A204.1 (cell line): ENCODE measurements around the gene IPO11.
"Not testable (repeated sequence)": the region's sequence is repeated elsewhere in the genome, so short reads cannot be mapped to it uniquely, and the experiment has no call there.

Source experiments
- FAIRE-seq: peaks from 2 replicates; lab custom pipeline; 2012; peaks lifted over from hg19 to GRCh38; lab: Jason Lieb, UNC

The IPO11 gene

DNA sequence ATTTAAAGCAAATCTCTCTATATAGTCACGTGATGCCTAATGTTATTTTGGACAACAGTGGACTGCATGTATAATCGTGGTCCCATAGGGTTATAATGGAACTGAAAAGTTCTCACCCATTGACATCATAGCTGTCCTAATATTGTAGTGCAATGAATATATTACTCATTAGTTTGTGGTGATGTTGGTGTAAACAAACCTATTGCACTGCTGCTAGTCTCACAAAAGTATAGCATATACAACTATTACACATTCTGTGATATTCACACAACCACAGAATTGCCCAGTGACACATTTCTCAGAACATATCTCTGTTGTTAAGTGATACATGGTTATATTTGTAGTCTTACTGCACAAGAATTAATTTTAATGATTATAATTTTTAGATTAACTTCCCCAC, 37.7 kb downstream of the IPO11 start:
- FAIRE-seq, result no peak

GRCh38 chr5:62457071-62457470, 44.5 kb downstream of the IPO11 start:
- FAIRE-seq, result no peak

GRCh38 chr5:62460578-62460983, 48.0 kb downstream of the IPO11 start:
- FAIRE-seq, result peak; percentile 93

GRCh38 chr5:62461561-62461960, 49.0 kb downstream of the IPO11 start:
- no peak for FAIRE-seq

DNA sequence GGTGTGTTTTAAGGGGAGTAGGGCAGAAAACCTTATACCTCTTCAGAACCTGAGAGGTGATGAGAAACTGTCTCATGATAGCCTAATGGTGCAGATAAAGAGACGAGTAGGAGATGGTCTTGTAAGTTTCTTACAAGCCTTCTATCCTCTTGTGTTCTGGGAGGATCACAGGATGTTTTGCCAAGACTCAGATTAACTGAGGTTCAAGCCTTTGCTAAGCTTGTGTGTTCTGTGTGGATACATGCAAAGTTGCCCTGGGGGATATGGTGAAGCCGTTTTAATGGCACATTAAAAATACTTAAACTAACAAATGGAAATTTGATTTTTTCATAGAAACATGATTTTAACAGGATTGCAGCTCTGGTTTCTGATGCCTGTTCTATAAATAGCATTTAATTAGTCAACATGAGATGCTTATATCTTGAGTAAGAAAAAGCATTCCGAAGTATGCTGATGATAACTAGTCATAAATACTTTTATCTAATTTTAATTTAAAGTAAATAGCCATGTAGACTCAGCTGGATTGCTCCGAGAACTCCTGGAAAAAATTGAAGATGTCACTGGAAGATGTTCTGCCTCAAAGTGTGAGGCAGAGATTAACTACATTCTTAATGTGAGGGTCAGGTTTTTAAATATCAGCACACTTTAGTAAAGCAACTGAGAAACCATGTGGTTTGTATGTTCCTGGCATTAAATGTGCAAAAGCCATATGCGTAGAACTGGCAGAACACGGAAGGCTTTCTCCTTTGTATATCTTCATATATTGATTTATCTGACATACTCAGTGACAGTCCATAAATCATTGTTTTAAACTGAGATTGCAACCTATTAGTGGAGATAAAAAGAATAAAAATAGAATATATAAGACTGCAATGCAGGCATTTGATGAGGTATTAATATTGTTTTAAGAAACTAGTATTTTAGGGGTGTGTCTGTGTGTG, 53.7 kb downstream of the IPO11 start:
- FAIRE-seq, result no peak

DNA sequence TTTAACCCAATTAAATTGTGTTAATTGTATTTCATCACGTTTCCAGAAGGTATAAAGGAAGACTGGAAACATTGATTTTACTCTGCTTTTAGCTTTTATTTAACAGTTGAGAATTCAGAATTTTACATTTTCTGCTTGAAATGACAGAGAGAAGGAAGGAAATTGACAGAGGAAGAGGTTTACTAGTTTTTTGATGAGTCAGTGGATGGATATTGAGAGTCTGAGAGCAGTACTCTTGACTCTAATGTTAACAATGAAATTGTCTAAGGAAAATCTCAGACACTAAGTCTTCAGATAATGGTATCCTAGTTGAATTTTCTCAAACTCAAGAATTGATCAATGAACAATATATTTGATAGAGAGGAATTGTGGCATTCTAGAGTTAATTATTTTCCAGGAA, 60.6 kb downstream of the IPO11 start:
- FAIRE-seq, result no peak

DNA sequence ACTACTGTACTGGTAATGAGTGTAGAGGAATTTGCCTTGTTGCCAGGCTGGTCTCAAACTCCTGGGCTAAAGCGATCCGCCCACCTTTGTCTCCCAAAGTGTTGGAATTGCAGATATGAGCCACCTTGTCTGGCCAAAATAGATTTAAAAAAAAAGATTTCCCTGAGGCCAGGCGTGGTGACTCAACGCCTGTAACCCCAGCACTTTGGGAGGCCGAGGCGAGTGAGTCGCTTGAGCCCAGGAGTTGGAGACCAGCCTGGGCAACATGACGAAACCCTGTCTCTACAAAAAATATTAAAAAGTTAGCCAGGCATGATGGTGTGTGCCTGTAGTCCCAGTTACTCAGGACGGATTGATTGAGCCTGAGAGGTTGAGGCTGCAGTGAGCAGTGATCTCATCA, 62.5 kb downstream of the IPO11 start:
- no peak for FAIRE-seq

- peak; percentile 41 for FAIRE-seq
Measured at GRCh38 chr5:62477801-62478200, 65.2 kb downstream of the IPO11 start.

GRCh38 chr5:62483556-62483955, 71.0 kb downstream of the IPO11 start:
- no peak for FAIRE-seq

- FAIRE-seq, result peak; percentile 83
Measured at GRCh38 chr5:62486672-62487071, 74.1 kb downstream of the IPO11 start.

GRCh38 chr5:62488531-62488930, 76.0 kb downstream of the IPO11 start:
- FAIRE-seq, result no peak

- no peak for FAIRE-seq
Measured at GRCh38 chr5:62489471-62489870, 76.9 kb downstream of the IPO11 start.

DNA sequence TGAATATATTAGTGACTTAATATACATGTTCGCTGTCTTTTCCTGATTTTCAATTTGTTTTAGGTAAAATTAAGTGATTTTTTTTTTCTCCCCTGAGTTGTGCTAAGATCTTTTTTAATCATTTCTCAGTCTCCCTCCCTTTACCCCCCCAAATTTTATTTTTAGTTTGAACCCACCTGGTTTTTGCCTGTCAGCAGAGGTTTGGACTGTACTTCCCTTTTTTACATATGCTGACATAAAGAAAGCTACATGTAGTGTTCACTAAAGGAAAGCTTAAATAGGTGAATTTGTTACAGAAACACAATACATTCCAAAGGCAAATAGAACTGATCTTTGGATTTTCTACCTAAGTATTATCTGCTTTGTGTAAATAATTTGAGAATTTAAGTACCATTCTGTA, 82.2 kb downstream of the IPO11 start:
- no peak for FAIRE-seq

GRCh38 chr5:62496876-62497275, 84.3 kb downstream of the IPO11 start:
- FAIRE-seq, result no peak

- FAIRE-seq, result no peak
Measured at GRCh38 chr5:62498961-62499360, 86.4 kb downstream of the IPO11 start.

DNA sequence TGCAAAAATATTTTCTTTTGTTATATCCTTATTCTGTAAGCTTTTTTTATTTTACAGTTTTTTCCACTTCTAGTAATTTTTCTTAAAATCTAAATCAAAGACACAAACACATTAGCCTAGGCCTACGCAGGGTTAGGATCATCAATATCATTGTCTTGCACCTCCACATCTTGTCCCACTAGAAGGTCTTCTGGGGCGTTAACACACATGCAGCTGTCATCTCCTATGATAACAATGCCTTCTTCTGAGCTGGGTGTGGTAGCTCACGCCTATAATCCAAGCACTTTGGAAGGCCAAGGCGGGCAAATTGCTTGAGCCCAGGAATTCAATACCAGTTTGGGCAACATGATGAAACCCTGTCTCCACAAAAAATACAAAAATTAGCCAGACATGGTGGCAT, 87.2 kb downstream of the IPO11 start:
- no peak for FAIRE-seq

- no peak for FAIRE-seq
Measured at GRCh38 chr5:62502456-62503101, 90.0 kb downstream of the IPO11 start.

DNA sequence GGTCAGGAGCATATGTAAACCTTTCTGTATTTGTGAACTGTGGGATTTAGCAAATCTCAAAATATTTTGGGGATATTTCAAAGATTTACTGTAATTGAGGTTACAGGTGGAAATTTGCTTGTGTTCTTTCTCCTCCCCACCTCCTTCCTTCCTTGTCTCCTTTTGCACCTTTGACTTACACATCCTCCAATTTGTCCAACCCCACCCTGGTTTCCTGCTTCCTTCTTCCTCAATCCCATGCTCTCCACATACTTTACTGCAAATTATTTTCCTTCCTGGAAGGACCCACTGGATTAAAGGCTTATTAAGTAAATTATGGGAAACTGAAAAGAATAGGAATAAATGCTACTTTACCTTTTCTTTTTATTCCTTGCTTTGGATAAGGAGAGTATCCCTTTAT, 91.6 kb downstream of the IPO11 start:
- no peak for FAIRE-seq

DNA sequence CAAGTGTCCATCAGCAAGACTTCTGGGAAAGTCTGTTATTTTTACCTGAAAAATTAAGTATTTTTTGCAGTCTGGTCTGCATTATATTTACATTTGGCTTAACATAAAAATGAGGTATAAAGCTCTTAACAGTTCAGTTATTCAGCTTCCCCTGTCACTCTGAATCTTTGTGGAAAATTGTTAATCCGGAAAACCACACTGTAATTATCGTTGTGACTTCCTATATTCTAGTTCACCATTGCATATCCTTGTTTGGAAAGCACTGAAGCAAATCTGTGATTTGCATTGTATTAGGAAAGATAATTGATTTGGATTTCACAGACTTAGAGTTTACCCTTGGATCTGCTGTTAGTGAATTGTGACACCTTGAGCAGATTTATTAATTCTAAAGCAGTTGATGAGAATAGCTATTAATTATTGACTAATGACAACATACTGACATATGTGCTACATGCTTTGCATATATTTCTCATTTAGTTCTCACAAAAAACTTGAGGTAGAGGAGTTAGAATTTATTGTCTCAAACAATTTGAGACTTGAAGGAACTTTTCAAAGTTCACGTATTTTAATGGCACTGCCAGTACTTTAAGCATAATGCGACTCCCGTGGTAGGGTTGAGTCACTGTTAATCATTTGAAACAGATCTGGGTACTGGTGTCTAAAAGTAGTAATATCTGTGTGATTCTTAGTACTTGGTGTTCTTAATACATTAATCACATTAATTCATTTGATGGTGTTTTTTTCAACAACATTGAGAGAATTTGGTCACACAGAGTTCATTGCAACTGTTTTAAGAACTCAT, 94.3 kb downstream of the IPO11 start:
- no peak for FAIRE-seq

GRCh38 chr5:62508760-62509159, 96.2 kb downstream of the IPO11 start:
- FAIRE-seq, result not testable (repeated sequence)

DNA sequence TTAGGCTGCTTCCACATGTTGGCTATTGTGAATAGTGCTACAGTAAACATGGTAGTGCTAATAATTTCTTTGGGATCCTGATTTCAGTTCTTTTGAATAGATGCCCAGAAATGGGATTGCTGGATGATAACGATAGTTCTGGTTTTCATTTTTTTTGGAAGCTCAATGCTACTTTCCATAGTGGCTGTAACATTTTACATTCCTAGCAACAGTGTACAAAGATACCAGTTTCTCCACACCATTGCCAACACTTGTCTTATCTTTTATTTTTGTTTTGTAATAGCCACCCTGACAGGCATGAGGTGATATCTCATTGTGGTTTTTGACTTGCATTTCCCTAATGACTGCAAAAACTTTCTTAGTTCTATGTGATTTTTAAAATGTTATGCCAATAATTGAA, 97.2 kb downstream of the IPO11 start:
- no peak for FAIRE-seq

- FAIRE-seq, result not testable (repeated sequence)
Measured at GRCh38 chr5:62513085-62513484, 100.5 kb downstream of the IPO11 start.
